Tongue (tissue), 2 donors: ENCODE measurements around the gene SNCA. TPM values are rescaled to one million over a fixed set of nuclear protein-coding genes. Genes with fewer than 3 reads are reported as not detected.
A peak's percentile ranks its signal among the peaks of the same experiment; 100 is the strongest.

ENCODE experiments used
- DNase-seq: peaks from one replicate; pipeline ENCODE4 v3.0.0-alpha.2; 2015
- total RNA-seq: library from RNA; depleted of rRNA; stranded (reverse); fragments of >200 nt; gene quantifications from one replicate; pipeline ENCODE4 v1.2.3, GENCODE V29; 2014

The SNCA gene
- total RNA-seq, 1 donor from 2014 or later = 17.7 TPM

DNA sequence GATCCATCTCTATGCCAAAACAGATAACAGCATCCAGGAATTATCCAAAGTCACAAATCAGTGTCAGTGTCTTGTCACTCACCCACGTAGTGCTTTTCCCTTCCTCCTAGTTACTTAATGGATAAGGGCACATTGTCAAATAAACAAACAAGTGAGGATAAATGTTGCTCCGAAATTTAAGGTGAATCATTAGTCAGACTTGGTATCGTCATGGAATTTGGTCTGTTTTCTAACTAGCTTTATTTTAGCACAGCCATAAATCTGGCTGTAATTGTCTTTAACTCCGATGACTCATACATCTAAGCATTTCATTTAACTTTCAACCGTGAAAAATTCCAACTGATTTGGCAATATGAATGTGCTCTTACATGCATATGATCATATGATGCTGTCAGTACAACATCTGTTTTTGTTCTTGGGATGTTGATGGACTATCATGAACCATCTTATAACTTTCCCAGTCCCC, 83.3 kb downstream of the SNCA start:
- peak; percentile 80 for DNase-seq

DNA sequence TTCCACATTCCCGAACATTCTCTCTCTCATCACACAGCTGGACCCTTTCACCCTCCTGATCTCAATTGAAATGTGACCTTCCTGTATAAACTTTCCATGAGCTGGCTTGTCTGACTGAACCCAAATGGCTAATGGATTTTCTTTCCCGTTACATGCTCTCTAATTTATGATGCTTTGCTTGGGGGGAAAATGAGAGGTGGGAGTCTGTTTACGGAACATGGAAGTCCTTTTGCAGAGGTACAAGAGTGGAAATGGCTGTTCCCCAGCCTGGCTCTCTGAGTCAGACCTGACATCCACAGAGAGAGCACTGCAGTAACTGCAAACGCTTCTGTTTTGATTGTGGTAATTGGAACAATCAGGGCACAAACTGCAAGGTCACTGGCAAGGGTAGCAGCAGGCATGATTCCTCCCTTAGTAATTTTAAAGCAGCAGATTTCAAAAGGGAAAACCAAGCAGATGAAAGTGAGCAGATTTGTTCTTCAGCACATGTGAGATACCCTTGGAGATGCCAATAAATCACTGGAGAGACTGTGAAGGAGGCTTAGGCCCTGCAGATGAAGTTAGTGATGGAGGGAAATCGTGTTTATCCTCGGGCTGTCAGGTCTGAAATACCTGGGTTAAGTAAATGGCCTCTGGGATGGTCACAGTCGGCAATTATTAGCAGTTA, 83.9 kb downstream of the SNCA start:
- peak; percentile 34 for DNase-seq

DNA sequence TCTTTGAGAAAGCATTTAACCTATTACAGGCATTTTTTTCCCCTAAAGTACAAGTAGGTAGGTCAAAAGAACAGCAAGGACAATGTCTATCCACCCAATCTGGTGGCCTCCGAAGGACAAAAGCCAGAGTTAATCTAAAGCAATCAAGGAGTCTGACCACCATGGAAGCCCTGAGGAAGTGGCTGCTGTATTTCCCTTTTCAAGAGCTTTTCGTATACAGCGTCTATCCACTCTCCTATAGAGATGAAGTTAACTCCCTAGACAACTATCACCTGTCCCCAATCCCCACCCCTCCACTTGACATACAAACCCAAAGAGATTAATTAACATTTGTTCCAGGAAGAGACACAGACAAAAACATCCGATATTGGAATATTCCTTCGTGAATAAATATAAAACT, 85.5 kb downstream of the SNCA start:
- no peak for DNase-seq

DNA sequence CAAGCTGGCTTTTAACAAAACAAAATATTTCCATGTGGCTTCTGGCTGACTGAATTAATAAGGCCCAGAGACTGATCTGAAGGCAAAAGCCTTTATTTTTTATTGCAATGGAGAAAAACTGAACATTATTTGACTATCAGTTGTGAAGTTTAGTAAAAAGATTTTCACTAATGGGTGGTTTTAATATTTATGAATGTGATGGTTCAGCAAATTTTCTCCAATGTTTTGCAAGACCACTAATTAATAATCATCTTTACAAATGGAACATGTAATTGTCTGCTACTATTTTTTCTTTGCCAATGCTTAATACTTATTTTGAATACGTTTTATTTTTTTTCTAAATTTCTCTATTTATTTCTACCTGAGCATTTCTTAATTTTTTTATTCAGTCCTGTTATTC, 90.6 kb downstream of the SNCA start:
- DNase-seq = no peak

DNA sequence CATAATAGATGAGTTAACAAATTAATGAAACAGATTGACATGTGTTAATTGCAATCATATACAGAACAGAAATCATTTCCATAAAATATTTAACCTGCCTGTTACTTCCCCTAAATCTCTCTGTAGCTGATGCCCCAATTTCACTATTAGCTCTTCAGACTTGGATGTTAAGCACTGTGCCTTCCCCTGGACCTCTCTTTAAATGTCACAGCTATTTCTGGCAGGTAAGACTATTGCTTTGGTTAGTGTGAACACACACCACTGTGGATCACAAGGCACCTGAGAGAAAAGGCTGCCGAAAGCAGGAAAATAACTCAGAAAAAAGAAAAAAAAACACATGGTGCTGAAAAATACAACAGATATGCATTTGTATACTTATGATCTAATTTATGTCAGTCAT, 91.3 kb downstream of the SNCA start:
- no peak for DNase-seq

DNA sequence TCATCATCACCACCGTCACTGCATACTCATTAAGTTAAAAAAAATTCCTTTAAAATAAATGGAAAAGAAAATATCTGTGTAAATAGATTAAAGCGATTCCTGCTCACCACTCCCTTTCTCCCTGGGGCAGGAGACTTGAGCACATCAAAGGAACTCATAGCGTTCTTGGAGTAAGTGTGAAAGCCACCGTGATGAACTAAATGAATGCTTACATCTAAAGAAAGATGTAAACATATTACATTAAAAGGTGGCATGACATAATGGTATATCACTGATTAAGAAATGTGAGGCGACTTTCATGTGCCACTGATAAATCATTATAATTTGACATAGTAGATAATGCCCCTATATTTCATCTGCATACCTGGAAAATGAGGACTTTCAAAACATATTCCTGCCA, 92.0 kb downstream of the SNCA start:
- DNase-seq = no peak

DNA sequence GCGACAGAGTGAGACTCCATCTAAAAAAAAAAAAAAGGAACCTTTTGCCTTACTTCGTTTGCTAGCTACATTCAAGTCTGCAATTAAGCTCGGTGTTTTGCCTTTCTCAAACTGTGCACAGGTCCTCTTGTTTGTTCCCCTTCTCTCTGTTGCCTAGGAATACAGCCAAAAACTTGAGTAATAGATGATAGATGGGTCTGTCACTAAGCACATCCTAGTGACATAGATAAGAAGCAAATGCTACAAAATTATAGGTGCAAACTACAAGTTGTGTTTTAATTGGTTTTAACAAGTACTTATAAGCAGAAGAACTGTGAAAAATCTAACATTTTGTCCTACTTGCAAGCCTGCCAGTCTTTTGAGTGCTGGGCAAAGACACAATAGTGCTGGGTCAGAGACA, 95.2 kb downstream of the SNCA start:
- no peak for DNase-seq

DNA sequence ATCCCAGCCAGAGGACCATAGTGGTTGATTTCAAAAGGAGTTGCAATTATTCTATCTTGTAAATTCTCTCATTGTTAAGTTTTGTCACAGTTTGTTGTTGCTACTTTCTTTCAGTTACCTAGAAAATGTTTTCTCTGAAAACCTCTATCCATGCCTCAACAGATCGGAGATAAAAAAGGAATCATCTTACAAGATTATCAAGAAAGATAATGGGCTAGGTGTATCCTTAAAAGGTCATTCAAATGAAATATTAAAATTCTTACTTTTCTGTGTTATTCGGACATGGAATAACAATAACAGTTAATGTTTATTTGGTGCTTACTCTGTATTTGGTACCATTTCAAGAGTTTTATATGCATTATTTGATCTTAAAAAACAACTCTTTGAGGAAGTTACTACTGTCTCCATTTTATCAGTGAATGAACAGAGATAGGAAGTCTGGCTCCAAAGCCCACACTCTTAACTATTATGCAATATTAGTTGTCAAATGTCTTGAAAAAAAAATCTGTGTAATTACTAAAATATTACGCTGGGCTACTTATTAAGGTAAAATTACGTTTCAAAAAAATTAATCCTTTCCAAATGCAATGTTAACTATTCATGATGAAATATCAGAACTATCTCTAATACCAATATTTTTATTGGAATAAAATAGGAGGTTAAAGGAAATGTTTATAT, 97.5 kb downstream of the SNCA start:
- DNase-seq = no peak

DNA sequence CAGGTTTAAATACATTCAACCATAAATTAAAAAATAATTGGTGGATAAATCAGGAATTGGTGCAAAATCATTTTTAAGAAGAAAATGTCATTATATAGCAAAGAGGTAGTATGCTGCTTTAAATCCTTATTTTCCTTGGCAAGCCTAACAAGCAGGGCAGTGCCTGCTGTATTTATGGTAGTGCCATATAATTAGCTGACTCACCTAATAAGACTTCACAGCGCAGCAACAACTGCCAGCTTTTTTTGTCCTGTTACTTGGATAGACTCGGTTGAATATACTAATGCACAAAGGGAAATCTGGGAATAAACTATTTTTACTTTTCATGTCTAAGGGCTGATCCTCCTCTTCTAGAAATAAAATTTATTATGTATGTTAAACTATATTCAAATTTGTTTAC, 99.1 kb downstream of the SNCA start:
- DNase-seq = peak; percentile 22

DNA sequence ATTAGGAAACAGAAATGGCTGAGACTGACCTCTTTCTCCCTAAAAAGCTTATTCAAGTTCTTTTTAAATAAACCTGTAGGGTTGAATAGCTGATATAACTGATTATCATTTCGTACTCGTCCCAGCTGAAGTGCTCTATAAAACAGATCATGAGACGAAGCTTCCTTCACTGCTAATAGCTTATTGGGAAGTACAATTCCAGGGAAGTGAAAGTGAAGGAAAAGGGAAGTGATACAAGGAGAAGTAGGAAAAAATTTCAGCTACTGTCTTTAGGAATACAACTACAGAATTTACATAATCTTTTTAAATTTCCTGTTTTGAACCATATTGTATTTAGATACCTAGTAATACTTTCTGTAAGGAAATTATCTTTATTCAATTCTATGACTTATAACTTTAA, 103.0 kb downstream of the SNCA start:
- no peak for DNase-seq

DNA sequence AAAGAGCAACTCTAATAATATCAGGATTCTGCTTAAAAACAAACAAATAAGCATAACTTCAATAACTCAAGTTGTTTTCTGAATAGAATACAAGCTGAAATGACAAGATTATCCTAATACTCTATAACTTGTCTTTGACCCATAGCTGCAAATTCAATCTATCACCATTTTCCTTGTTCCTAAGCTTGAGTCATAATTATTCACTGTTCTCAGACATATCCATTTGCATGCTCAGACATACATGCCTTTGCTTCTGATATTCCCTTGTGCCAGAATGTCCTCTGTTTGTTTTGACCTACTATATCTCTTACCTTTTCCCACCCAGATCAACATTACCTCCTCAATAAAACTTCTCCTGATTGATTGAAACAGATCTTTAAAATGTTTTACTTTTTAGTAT, 109.7 kb downstream of the SNCA start:
- DNase-seq = no peak

DNA sequence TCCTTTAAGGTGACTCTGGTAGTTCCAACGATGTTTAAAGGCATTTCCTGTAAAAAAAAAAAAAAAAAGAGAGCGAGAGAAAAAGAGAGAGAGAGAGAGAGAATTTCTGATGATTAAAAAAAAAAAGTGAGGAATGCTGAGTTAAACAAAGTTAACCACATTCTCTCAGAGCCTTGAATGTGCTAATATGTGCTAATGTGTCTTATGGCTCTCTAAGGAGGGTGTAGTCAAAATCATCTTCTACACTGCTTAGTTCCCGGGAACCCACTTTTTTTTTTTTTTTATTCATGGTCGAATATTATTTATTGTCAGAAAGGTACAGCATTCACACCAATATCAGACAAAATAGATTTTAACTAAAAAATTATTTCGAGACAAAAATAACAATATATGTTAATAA, 111.7 kb downstream of the SNCA start:
- DNase-seq = no peak

DNA sequence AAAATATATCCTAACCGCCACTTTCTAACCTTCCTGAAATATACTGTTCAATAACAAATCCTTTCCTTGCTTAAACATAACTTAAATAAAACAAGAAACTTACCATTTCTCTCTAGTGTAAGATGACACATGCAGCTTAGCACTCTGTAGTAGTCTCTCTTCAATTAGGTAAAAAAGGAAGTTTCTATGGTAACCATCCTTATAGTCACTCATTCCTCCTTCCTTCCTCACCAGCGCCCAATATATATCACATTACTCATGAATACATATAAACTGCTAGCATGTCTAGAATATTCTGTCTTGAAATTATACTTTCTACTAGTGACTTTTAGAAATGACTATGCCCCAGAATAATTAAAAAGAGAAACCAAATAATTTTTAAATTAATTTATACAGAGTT, 112.2 kb downstream of the SNCA start:
- DNase-seq = no peak

DNA sequence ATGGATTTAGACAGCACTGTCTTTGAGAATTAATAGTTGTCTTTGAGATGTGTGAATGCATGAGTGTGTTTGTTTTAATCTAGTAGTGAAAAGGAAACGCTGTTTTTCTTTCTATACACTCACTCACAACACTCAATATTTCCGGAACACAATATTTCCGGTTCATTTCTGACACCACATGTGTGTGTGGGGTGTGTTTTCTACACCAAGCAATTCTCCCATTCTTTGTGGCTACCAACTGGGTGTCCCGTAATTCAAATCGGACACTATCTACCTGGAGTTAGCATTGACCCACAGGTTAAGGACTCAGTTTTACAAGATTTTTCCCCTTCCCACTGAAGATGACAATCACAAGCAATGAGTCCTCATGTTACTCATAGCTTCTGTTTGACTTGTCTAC, 113.9 kb downstream of the SNCA start:
- no peak for DNase-seq

DNA sequence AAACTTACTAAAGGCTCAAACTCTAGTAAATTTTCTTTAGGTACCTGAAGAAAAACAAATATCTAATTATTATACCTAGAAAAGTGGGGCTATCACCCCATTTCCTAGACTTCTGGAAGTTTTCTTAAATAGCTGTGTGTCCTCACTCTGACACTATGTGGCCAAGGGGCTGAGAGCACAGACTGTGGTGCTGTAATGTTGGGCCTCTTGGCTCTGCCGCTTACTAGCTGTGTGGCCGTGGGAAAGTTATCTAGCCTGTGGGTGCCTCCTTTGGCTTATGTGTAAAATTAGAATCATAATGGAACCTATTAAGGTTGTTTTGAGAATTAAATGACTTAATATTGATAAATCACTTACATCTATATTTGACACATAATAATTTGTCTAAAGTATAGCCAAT, 114.4 kb downstream of the SNCA start:
- no peak for DNase-seq

DNA sequence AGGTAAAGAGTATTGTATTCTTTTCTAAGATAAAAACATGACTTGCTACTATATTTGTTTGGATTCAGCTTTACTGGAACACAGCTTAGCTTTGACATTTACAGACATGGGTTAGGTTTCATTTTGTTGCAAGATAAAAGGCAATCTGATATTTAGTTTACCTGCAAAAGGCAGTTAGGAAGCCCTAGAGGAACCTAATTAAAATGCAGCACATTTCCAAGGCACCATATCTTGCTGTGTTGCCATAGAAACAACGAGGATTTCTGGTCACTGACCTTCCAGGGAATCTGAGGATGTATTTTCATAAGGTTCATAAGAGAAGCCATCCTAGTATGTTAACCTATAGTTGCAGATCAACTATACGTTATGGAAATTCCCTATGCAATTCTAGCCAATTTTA, 116.0 kb downstream of the SNCA start:
- DNase-seq = no peak

DNA sequence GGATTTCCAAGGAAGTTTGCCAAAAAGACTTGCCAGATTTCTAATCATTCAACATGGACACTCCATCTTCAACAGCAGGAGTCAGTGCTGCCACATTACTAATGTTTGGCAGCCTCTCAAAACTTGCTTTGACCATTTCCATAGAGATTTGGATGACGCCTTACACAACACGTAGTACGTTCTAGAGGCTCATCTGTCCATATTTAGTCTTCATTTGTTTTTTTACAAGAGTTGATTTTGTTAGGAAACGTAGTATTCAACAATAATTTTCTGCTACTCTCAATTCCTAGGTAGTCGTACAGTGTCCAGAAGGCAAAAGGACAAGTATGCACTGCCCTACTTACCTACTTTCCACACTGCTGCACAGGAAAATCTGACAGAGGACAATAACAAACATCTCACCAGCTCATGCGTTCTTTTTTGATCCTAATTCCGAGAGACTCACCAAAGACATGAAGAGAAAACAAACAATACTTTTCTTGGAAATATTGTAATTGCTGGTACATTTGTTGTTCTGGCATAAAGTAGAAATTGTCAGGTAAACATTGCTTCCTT, 117.3 kb downstream of the SNCA start:
- DNase-seq = no peak

DNA sequence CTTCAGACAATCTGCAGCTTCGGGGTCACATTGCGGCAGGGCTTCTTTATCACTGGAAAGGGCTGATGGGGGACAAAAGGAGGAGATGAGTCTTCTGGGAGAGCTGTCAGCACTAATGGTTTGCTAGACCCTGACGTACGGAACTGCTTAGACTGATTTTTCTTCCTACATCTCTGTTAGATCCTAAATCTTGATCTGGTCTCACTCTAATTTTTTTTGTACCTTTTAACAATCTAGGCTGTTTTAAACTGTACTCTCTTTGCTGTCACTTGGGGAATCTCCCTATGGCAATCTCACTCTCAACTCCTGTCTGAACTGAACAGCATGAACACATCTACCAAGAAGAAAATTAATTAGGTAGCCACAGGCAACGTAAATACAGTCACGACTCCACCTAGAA, 120.1 kb downstream of the SNCA start:
- no peak for DNase-seq

DNA sequence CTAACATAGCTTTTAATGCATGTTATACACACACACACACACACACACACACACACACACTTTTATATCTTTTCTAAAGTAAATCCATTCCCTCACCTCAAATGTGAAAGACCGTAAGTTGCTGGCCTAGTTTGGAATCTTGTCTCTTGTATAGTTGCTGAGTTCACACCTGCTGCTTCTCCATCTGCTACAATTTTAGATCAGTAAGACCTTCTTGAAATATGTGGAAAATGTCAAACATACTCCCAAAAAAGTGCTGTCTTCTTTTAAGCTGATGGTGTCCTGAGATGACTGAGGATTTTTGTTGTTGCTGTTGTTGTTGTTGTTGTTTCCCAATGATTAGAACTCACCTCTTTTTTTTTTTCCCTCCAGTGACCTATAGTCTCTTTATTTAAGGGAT, 121.3 kb downstream of the SNCA start:
- DNase-seq = no peak

DNA sequence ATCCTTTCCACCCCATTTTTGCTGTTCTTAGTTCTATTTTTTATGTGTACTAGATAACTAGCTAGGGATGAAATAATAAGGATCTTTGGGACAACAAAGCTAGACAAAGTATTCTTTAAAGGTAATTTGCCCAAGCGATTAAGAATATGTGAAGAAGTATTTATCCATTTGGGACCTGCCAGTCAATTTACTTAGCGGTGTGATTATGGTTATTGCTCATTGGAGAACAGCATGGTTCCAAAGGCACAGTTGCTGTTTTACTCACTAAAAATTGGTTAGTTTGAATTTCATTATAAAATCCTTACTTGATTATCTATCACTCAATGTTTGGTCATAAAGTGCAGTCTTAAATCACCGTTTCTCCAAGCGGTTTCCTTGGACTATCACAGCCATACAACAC, 124.1 kb downstream of the SNCA start:
- no peak for DNase-seq

DNA sequence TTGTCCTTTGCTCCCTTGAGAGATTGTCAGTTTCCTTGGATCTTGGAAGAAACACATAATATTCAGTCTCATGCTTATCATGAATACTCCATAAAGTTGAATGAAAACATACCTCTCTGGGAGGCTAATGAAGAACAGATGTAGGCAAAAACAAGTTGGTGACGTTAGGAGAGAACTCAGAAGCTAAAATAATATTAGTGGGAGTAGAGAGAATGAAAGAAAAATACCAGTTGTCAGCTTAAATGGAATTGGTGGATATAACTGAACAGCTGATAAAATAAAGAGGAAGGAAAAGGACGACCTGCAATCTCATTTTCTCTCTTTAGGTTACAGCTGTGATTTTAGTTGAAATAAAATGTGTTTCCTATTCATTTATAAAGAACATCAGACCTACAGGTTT, 124.8 kb downstream of the SNCA start:
- peak; percentile 16 for DNase-seq

DNA sequence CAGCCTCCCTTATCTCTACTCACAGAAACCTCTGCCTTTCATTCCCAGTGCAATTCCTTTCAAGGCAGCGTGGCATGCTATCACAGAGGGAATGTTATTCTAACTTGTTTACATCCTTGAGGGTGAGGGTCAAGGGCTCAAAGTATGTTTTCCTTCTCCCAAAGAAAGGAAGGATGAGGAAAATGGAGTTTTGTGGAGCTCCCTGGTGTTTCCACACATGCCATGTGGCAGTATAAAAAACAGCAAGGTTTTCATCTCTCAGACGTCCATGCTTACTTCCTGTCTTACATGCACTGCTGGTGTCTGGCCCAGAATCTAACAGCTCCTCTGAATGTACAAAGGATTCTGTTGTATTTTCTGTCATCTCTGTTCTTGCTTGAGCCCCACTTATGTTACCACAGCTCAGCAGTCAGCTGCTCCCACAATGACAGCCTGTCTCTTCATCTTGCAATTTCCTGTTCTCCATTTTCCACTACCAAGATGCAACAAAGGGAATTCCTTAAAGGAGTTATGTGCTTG, 128.0 kb downstream of the SNCA start:
- DNase-seq = peak; percentile 56

DNA sequence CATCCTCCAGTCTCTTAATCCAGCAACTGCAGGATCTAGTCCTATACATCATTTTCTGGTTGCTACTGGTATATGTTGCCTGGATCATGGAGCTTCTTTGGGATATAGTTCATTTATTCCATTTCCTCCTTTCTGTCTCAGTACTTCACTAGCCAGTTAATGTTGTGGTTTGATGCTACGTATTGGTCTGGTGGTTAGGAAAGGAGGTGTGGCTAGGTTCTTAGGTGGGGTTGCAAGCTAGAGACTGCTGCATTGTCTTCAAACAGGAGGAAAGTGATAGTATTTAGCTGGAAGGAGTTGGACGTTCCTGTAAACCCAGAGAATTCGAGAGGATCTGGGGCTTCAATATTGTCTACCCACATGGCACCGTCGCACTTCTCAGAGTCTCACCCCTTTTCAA, 129.5 kb downstream of the SNCA start:
- DNase-seq = no peak
